HEK293 (cell line): ENCODE data around the gene EPN2.

Source experiments
- GLIS2 ChIP-seq: fragments of 450-650 bp; formaldehyde crosslinking; IDR thresholded peaks from 2 replicates; pipeline ENCODE4 v1.5.1; 2016; ENCODE audit warnings: missing biosample characterization, missing genetic modification characterization
- HOXC10 ChIP-seq: sonication (generic); formaldehyde crosslinking; IDR thresholded peaks from 2 replicates; pipeline ENCODE4 v1.8.1; 2023; ENCODE audit warnings: mild to moderate bottlenecking, missing genetic modification reagents
- HOXD13 ChIP-seq: sonication (generic); formaldehyde crosslinking; IDR thresholded peaks from 2 replicates; pipeline ENCODE4 v1.8.0; 2022; ENCODE audit warnings: missing genetic modification reagents, borderline replicate concordance
- KLF1 ChIP-seq: fragments of 450-650 bp; formaldehyde crosslinking; IDR thresholded peaks from 2 replicates; pipeline ENCODE4 v1.5.1; 2016; ENCODE audit warnings: missing biosample characterization, missing genetic modification characterization
- KLF17 ChIP-seq: fragments of 450-650 bp; formaldehyde crosslinking; IDR thresholded peaks from 2 replicates; pipeline ENCODE4 v1.5.1; 2016; ENCODE audit warnings: missing biosample characterization, missing genetic modification characterization
- MEIS1 ChIP-seq: sonication (generic); formaldehyde crosslinking; IDR thresholded peaks from 2 replicates; pipeline ENCODE4 v1.8.1; 2022; ENCODE audit warnings: missing genetic modification reagents, mild to moderate bottlenecking, borderline replicate concordance
- PATZ1 ChIP-seq: fragments of 450-650 bp; formaldehyde crosslinking; IDR thresholded peaks from 2 replicates; pipeline ENCODE4 v1.5.1; 2016; ENCODE audit warnings: missing biosample characterization, missing genetic modification characterization
- PRDM4 ChIP-seq: fragments of 450-650 bp; formaldehyde crosslinking; IDR thresholded peaks from 2 replicates; pipeline ENCODE4 v1.5.1; 2017; ENCODE audit warnings: missing biosample characterization, missing genetic modification characterization
- SP2 ChIP-seq: fragments of 450-650 bp; formaldehyde crosslinking; IDR thresholded peaks from 2 replicates; pipeline ENCODE4 v1.5.1; 2016; ENCODE audit warnings: missing biosample characterization, missing genetic modification characterization
- SP3 ChIP-seq: fragments of 450-650 bp; formaldehyde crosslinking; IDR thresholded peaks from 2 replicates; pipeline ENCODE4 v1.5.1; 2016; ENCODE audit warnings: missing biosample characterization, missing genetic modification characterization
- TRIM28 ChIP-seq: IDR thresholded peaks from 2 replicates; pipeline ENCODE4 v1.6.1; 2011; ENCODE audit warnings: low read length, control low read depth, borderline replicate concordance
- ZBTB17 ChIP-seq: fragments of 450-650 bp; formaldehyde crosslinking; IDR thresholded peaks from 2 replicates; pipeline ENCODE4 v1.5.1; 2016; ENCODE audit warnings: missing biosample characterization, missing genetic modification characterization
- ZBTB26 ChIP-seq: fragments of 450-650 bp; formaldehyde crosslinking; optimal IDR thresholded peaks from 2 replicates; pipeline ENCODE3; 2016; ENCODE audit warnings: missing biosample characterization, mild to moderate bottlenecking, missing genetic modification characterization
- ZBTB7A ChIP-seq: fragments of 450-650 bp; formaldehyde crosslinking; IDR thresholded peaks from 2 replicates; pipeline ENCODE4 v1.5.1; 2016; ENCODE audit warnings: low read depth, missing biosample characterization, missing genetic modification characterization
- ZBTB8A ChIP-seq: fragments of 450-650 bp; formaldehyde crosslinking; IDR thresholded peaks from 2 replicates; pipeline ENCODE4 v1.5.1; 2016; ENCODE audit warnings: missing biosample characterization, missing genetic modification characterization
- ZEB2 ChIP-seq: fragments of 450-650 bp; formaldehyde crosslinking; IDR thresholded peaks from 2 replicates; pipeline ENCODE4 v1.5.1; 2016; ENCODE audit warnings: missing biosample characterization, missing genetic modification characterization
- ZFP3 ChIP-seq: fragments of 450-650 bp; formaldehyde crosslinking; IDR thresholded peaks from 2 replicates; pipeline ENCODE4 v1.5.1; 2016; ENCODE audit warnings: low read depth, missing biosample characterization, missing genetic modification characterization
- ZNF2 ChIP-seq: fragments of 450-650 bp; formaldehyde crosslinking; IDR thresholded peaks from 2 replicates; pipeline ENCODE4 v1.5.1; 2016; ENCODE audit warnings: missing biosample characterization, missing genetic modification characterization
- ZNF24 ChIP-seq: fragments of 450-650 bp; formaldehyde crosslinking; IDR thresholded peaks from 2 replicates; pipeline ENCODE4 v1.5.1; 2016; ENCODE audit warnings: missing biosample characterization, missing genetic modification characterization
- ZNF335 ChIP-seq: fragments of 450-650 bp; formaldehyde crosslinking; conservative IDR thresholded peaks from 2 replicates; pipeline ENCODE4 v1.5.1; 2016; ENCODE audit warnings: missing biosample characterization, missing genetic modification characterization
- ZNF350 ChIP-seq: fragments of 450-650 bp; formaldehyde crosslinking; IDR thresholded peaks from 2 replicates; pipeline ENCODE4 v1.5.0; 2017; ENCODE audit warnings: missing biosample characterization, mild to moderate bottlenecking, missing genetic modification characterization
- ZNF391 ChIP-seq: fragments of 450-650 bp; formaldehyde crosslinking; IDR thresholded peaks from 2 replicates; pipeline ENCODE4 v1.5.1; 2016; ENCODE audit warnings: low read depth, missing biosample characterization, missing genetic modification characterization, borderline replicate concordance
- ZNF398 ChIP-seq: fragments of 450-650 bp; formaldehyde crosslinking; IDR thresholded peaks from 2 replicates; pipeline ENCODE4 v1.5.1; 2017; ENCODE audit warnings: missing biosample characterization, missing genetic modification characterization
- ZNF433 ChIP-seq: fragments of 450-650 bp; formaldehyde crosslinking; IDR thresholded peaks from 2 replicates; pipeline ENCODE4 v1.5.1; 2016; ENCODE audit warnings: missing biosample characterization, missing genetic modification characterization, low read depth
- ZNF596 ChIP-seq: fragments of 450-650 bp; IDR thresholded peaks from 2 replicates; pipeline ENCODE4 v1.5.0; 2018; ENCODE audit warnings: missing biosample characterization, mild to moderate bottlenecking, missing genetic modification characterization, moderate library complexity
- ZNF610 ChIP-seq: fragments of 450-650 bp; formaldehyde crosslinking; IDR thresholded peaks from 2 replicates; pipeline ENCODE4 v1.5.1; 2016; ENCODE audit warnings: missing biosample characterization, missing genetic modification characterization, borderline replicate concordance
- ZNF76 ChIP-seq: fragments of 450-650 bp; formaldehyde crosslinking; IDR thresholded peaks from 2 replicates; pipeline ENCODE4; 2016; ENCODE audit warnings: low read depth, missing biosample characterization, missing genetic modification characterization, borderline replicate concordance
- ZNF843 ChIP-seq: fragments of 450-650 bp; formaldehyde crosslinking; IDR thresholded peaks from 2 replicates; pipeline ENCODE4 v1.5.1; 2016; ENCODE audit warnings: missing biosample characterization, missing genetic modification characterization
- ZSCAN30 ChIP-seq: fragments of 450-650 bp; IDR thresholded peaks from 2 replicates; pipeline ENCODE4 v1.5.1; 2018; ENCODE audit warnings: missing biosample characterization, mild to moderate bottlenecking, missing genetic modification characterization, moderate library complexity
- ZSCAN5A ChIP-seq: fragments of 450-650 bp; formaldehyde crosslinking; IDR thresholded peaks from 2 replicates; pipeline ENCODE4 v1.5.1; 2016; ENCODE audit warnings: missing biosample characterization, missing genetic modification characterization

The EPN2 gene

GRCh38 chr17:19362277-19363113 is 125.3 kb downstream of the EPN2 start, which contains the start of gene B9D1 (continued):
- TF ChIP-seq ZNF843 (tag by site-specific recombination) (no peak), ZNF350 (tag by site-specific recombination) (no peak), HOXC10 (CRISPR knock-in tag) (peak; percentile 59; the same call in 1 of the 2 replicates), MEIS1 (CRISPR knock-in tag) (no peak), ZFP3 (tag by site-specific recombination) (no peak), KLF1 (tag by site-specific recombination) (peak; percentile 53), ZSCAN5A (tag by site-specific recombination) (no peak), ZNF596 (tag by site-specific recombination) (no peak), ZNF391 (tag by site-specific recombination) (peak; percentile 82; the same call in 1 of the 2 replicates), ZNF2 (tag by site-specific recombination) (peak; percentile 88), PRDM4 (tag by site-specific recombination) (peak; percentile 34), ZEB2 (tag by site-specific recombination) (peak; percentile 80), PATZ1 (tag by site-specific recombination) (peak; percentile 99), GLIS2 (tag by site-specific recombination) (peak; percentile 99), SP2 (tag by site-specific recombination) (peak; percentile 91), ZSCAN30 (tag by site-specific recombination) (peak; percentile 61; the same call in 1 of the 2 replicates), ZNF335 (peak; percentile 98), SP3 (peak; percentile 93), ZBTB8A (tag by site-specific recombination) (peak; percentile 43), ZBTB7A (tag by site-specific recombination) (peak; percentile 69; the same call in 1 of the 2 replicates), HOXD13 (CRISPR knock-in tag) (no peak), KLF17 (tag by site-specific recombination) (peak; percentile 47; the same call in 1 of the 2 replicates), TRIM28 (peak; percentile 35; the same call in 1 of the 2 replicates), ZNF610 (tag by site-specific recombination) (peak; percentile 26; the same call in 1 of the 2 replicates), ZNF76 (peak; percentile 74), ZBTB26 (tag by site-specific recombination) (peak; percentile 92), ZNF24 (tag by site-specific recombination) (no peak), ZNF433 (tag by site-specific recombination) (no peak), ZNF398 (tag by site-specific recombination) (no peak), ZBTB17 (tag by site-specific recombination) (peak; percentile 81)
